Stimulated activated CD4-positive, alpha-beta T cell treated with anti-CD3 and anti-CD28 coated beads, Interleukin-1b, Interleukin-23, amount 100 ng/mL, for 24 hours (primary cell): Measurements from ENCODE around the gene ACAT1.
"Not testable (repeated sequence)": the region's sequence is repeated elsewhere in the genome, so short reads cannot be mapped to it uniquely, and the experiment has no call there.

ENCODE experiments used
- DNase-seq, 4 experiments: peaks; one replicate each; pipeline ENCODE4 v3.0.0-alpha.2; 2020; ENCODE audit warnings: low read depth in 4 of 4, low spot score in 1 of 4

The ACAT1 gene

DNA sequence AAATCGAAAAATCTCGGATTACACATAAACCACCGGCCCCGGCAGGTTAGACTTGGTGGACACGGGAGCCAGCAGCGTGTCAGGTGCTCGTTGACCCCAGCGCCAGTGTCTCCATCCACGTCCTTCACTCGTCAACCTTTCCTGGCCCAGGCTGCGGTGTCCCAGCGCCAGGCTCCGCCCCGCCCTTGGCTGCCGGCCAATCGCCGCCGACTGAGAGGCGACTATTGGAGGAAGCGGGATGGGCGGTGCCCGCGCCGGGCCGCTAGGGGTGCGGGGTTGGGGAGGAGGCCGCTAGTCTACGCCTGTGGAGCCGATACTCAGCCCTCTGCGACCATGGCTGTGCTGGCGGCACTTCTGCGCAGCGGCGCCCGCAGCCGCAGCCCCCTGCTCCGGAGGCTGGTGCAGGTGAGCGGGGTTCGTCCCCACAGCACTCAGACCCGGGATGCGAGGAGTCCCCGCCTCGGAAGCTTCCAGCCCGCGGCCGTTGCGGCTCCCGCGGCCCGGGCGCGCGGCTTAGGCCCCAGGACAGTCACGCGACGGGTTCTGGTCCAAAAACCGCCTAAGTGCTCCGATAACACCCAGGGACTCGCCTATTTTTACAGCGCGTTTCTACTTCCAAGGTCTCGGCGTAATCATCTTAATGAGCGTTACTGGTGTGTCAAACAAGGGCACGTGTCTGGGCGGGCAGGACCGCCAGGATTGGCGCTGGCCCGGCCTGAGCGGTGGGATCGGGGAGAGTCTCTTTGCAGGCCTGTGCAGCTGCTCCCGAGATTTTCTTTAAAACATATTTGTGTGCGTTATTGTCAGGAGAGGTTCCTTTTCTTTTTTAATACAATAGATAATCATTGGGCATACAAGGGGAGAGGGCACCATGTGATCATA, at the start of gene ACAT1:
TSS of gene ACAT1 (plus strand) at position 294 of the 882 bp plus-strand sequence. CDS start at position 334, 40 bp downstream.
- DNase-seq, result peak; percentile 88 to 97 (median 92)

DNA sequence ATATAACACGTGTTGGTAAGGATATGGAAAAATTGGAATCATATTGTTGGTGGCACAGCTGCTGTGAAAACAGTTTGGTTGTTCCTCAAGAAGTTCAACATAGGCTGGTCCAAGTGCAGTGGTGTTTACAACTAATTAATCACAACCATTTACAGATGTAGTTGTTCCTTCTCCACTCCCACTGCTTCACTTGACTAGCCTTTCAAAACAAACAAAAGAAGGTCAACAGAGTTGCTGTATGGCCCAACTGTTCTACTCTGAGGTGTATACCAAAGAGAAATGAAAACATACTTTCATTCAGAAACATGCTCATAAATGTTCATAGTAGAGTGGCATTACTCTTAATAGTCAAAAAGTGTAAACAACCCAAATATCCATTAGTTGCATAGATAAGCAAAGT, 36.6 kb upstream of the ACAT1 start:
- DNase-seq, result no peak

DNA sequence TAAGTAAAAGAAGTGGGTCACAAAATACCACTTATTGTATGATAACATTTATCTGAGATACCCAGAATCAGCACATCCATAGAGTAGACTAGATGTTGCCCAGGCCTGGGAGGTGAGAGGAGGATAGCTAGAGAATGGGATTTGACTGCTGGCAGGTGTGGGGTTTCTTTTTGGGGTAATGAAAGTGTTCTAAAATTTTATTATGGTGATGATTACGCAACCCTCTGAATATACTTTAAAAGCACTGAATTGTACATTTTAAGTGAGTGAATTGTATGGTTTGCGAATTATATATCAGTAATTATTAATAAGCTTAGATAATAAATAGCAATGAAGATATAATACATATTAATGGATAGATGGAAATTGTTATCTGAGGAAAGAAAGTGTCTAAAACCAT, 35.7 kb upstream of the ACAT1 start:
- DNase-seq, result no peak

DNA sequence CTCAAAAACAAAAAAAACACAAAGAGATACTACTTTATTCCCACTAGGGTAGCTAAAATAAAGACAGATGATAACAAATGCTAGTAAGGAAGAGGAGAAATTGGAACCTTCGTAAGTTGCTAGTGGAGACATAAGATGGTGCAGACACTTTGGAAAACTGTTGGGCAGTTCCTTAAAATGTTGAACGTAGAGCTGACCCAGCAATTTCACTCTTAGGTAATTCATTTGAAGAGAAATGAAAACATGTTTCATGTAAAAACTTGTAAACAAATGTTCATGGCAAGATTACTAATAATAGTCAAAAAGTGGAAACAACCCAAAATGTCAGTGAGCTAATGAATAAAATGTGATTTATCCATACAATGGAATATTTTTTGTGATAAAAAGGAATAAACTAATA, 29.2 kb upstream of the ACAT1 start:
- DNase-seq, result no peak

DNA sequence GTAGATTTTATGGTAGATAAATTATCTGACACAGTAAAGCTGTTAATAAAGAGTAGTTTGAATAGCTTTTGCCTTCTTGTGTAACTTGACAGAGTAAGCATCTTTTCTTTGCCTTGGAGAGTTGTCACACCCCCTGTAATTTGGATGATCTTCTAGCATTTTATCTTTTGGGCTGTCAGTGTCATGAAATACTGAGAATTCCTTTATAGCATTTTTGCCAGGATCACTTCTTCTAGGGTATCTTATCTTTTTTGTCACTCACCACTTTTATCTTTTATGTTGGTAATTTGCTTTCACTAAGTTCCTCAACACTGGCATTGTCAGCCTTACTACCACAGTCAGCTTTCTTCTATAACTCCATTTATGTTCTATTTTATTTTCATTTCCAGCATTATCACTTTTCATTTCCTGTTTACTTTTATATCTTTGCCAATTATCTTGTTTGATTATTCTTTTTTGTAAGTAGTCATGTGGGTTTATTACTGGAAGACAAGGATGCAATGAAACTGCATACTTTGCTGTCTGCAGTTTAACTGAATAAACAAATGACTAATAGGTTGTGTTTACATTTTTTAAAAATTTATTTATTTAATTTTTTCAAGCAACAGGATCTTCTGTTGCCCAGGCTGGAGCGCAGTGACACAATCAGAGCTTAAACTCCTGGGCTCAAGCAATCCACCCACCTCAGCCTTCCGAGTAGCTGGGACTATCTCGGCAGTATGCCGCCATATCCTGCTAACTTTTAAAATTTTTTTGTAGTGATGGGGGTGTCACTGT, 28.1 kb upstream of the ACAT1 start:
- no peak for DNase-seq

DNA sequence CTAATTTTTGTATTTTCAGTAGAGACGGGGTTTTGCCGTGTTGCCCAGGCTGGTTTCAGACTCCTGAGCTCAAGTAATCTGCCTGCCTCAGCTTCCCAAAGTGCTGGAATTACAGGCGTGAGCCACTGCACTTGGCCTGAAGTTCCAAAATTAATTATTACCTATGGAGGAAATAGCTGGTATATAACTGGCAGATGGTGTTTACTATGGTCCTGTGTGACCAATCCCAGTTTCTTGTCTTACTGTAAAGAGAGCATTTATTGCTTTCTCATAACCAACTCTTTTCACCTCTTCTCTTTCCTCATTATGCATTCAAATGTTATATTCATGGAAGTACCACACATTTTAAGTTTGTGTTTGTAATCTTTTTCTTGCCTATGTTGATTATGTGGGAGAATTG, 24.2 kb upstream of the ACAT1 start:
- DNase-seq, result no peak

DNA sequence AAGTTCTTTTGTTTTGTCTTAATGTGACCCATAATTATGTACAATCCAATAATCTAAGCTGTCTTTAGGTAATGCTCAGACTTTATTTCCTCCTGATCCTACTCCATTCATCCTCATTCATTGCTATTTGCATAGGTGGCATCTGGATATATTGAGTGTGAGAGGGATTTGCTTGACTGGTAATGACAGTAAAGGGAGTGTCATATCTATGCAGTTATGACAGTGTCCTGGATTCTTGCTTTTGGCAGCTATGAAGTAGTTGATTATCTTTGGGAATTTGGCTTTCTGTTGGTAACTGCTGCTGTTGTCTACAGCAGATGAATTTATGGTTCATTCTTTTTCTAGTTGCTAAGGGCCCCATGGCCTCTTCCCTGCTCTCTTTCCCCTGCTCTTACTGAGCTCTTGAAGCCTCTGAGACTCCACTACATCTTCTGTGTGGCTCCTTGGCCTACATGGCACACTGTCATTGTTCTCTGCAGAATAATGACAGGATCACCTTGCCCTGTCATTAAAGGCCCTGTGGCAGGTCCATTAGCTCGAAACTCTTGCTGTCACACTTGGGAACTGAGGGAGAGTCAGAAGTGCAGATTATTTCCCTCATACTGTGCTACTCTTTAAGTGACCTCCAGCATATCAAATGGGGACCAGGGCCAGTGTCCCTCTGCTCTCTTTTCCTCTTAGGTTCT, 20.1 kb upstream of the ACAT1 start:
- no peak for DNase-seq

DNA sequence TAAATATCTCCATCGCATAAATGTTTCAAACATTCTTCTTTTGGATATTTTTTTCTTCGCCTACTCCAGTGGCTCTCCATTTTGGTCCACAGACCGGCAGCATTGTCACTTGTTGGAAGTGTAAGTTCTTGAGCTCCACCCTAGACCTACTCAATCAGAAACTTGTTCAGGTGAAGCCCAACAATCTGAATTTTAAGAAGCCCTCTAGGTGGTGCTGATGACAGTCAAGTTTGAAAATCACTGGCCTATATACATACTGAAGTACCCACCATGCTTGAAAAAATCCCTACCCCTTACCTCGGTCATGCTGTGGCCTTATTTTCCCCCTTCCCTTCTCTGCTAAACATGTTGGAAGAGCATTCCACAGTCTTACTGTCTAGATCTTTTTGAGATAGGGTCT, 10.2 kb upstream of the ACAT1 start:
- no peak for DNase-seq

DNA sequence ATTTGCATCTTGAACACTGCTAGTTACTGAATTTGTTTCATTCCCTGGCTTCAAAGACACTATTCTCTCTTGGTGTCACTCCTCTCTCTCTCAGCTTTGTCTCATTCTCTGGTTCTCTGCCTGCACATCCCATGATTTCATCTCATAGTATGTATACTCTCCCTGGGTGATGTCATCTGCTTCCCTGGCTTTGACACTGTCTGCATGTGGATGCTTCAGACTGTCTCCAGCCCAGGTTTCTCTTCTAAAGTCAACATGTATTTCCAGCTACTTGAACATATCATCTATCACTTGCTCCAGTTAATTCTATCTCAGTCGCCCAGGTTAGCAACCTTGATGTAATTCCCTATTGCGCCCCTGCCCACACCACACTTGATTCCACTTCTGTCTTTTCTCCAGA, 9.3 kb upstream of the ACAT1 start:
- no peak for DNase-seq

DNA sequence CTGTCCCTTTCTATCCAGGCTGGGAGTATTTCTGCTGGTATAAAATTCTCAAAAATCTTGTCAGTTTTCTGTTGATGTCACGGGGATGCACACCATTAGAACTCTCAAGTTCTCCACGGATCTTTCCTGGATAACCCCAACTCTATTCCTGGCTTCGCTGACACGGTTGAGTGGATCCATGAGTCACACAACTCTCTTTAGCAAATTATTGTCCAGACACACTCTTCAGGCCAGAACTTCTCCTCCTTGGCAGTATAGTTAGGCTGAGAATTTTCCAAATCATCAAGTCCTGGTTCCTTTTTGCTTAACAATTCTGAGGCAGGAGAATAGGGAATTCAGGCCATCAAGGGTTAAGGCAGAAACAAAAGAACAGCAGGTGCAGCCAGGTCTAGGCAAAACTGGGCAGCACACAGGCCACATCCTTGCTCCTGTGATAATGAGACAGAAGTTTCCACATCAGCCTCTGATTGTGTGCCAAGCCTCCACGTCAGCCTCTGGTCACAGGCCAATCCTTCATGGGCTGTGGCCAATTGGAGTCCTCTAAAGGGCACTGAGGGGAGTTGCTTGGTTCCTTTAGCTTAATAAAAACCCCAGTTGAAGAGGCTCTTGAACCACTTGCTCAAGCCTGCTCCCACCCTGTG, 5.7 kb upstream of the ACAT1 start:
- DNase-seq, result no peak

DNA sequence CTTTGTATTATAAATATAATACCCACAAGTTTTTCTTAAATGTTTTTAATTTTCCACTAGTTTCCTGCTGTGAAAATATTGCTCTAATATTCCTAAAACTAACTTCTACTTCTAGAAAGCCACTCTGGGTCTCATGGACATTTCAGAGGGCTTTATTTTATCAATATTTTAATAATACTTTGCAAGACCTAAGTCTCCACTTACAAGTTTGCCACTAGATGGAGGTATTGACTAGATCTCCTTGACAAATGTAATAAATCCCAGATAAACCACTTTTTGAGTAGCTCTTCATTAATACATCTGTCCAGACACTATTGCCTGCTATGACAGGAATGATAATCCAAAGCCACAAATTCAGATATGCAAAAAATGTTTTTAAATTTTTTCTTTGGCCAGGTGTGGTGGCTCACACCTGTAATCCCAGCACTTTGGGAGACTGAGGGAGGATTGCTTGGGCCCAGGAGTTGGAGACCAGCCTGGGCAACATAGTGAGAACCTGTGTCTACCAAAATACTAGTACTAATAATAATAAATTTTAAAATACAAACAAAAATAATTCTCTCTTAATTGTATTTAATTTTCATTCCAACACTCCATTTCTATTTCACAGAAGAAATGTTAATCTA, 3.5 kb upstream of the ACAT1 start:
- DNase-seq, result no peak

DNA sequence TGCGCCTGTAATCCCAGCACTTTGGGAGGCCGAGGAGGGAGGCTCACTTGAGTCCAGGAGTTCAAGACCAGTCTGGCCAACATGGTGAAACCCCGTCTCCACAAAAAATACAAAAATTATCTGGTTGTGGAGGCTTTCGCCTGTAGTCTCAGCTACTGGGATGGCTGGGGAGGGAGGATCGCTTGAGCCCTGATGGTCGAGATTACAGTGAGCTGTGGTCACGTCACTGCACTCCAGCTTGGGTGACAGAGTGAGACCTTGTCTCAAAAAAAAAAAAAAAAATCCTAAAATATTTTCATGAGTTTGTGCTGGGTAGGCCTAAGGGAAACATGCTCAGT, 462 bp upstream of the ACAT1 start:
- DNase-seq, result not testable (repeated sequence)

DNA sequence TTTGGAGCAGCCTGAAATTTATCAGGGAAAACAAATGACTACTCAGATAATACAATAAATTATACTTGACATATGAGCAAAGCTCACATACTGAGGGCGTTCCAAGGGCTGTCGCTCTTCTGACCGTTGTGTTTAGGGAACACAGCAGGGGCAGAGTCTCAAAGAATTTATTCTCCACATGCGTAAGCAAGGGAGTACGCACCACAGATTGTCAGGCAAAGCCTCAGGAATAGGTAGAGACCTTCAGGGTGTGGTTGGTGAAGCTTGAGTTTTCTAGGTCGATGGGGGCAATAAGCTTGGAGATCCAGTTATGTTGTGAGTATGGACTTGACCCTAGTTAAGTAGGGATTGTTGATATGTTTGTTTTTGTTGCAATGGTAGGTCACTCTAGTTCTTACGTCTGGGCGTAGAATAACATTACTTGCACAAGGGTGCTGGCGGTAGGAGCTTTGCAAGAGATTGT, 830 bp downstream of the ACAT1 start:
- DNase-seq, result no peak

DNA sequence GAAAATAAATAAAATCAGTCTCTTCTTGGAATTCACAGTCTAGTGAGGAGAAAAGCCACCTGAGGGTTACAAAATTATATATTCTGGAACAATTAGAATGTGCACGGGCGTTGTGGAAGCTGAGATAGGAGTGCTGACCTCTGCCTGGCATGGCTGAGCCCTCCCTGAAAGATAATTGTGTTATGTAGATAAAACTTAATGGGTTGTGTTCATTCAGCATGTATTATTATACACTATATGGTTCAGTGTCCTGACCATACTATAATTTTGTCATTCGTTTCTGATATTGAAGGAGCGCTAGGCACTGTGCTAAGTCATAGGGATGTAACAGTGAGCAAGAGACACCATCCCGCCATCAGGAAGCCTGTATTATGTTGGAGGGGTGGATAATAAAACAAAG, 3.7 kb downstream of the ACAT1 start:
- DNase-seq, result no peak

DNA sequence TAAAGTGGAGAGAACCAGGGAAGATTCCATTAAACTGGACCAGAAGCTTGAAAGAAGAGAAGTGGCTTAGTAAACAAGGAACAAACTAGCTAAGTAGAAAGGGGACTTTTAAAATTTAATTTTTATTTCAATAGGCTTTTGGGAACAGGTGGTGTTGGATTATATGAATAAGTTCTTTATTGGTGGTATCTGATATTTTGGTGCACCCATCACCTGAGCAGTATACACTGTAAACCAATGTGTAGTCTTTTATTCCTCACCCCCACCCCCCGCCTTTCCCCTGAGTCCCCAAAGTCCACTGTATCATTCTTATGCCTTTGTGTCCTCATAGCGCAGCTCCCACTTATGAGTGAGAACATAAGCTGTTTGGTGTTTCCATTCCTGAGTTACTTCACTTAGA, 7.4 kb downstream of the ACAT1 start:
- no peak for DNase-seq

DNA sequence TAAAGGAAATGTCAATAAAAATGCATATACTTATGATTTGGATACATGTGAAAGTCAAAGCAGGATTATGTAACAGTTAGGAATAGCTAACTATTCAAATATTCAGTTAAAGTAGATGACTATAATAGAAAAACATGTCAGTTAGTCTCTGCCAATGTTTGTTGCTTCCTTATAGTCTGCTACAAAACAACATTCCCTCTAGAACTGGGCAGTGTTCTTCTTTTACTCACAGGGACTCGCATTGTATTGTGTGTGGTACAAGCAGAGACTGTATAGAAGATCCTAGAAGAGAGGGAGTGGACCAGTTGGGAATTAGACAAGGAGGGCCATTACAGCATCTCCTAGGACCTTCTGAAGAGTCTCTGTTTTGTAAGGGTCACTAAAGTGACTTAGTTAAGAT, 10.6 kb downstream of the ACAT1 start:
- DNase-seq, result no peak

DNA sequence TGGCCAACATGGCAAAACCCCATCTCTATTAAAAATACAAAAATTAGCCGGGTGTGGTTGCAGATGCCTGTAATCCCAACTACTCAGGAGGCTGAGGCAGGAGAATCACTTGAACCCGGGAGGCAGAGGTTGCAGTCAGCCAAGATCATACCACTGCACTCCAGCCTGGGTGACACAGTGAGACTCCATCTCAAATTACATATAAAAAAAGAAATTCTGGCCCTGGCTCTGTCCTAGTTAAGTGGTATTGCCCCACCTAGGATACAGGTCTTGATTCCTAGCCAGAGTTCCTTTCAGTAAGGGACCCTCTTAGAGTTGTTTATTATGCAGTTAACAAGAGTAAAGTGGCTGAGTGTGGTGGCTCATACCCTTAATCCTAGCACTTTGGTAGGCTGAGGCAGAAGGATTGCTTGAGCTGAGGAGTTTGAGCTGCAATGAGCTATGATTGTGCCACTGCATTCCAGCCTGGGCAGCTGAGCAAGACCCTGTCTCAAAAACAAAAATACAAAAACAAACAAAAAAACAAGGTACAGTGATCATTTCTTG, 11.7 kb downstream of the ACAT1 start:
- DNase-seq, result not testable (repeated sequence)

DNA sequence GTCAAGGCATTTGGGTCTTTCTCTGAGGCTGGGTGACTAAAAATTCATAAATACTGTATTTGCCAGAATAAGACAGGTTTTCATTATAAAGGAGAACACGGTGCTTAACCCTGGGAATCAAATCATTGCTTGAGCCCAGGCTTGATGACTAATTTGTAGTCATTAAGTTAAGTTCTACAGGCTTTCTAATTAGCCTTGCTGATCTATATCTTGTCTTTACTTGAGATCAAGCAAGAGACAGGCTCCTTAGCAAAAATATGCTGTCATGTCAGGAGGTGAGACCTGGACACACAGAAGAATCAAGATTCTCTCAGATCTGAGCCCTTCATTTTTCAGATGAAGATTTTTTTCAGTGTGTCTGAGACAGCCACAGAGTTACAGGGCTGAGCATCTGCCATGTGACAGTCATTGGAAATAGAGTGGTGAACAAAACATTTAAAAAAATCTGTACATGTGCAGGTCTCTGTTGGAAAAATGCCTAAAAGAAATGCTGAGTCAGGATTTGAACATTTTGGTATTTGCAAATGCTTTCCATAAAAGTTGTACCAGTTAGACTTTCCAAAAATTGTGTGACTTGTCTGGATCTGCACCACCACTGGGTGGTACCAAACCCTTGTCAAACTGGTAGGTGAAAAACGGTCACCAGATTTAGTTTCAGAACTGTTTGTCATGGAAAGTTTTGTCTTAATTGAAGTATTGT, 14.6 kb downstream of the ACAT1 start:
- no peak for DNase-seq

DNA sequence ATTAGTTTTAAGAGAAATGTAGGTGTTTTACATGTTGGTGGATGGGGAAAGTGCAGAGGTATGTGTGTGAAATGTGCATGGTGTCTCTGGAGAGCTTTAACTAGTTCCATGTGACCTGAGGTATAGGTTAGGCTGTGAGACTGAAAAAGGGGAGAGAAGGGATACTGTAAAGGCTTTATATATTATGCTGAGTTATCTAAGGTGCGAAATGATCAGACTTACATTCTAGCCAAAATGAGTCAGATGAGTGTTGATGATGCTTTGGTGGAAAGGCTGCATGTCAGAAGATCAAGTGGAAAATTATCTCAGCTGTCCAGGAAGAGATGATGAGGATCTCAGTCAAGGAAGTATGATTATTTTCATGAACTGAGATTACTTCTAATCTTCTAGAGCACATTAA, 15.8 kb downstream of the ACAT1 start:
- no peak for DNase-seq

DNA sequence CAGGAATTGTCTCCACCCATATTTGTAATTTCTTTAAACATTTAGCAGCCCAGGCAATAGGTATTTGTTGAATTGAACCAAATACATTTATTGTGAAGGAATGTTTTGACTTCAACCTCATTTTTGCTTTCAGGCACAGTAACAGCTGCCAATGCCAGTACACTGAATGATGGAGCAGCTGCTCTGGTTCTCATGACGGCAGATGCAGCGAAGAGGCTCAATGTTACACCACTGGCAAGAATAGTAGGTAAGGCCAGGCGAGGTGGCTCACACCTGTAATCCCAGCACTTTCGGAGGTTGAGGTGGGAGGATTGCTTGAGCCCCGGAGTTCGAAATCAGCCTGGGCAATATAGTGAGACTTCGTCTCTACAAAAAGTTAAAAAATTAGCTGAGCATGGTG, 20.9 kb downstream of the ACAT1 start:
- no peak for DNase-seq
